NCI-H226 (cell line): ENCODE measurements around the gene WDR77.
A peak's percentile ranks its signal among the peaks of the same experiment; 100 is the strongest.

Experiments
- DNase-seq: peaks from one replicate; pipeline ENCODE4 v3.0.0-alpha.2; 2015

Gene WDR77

GRCh38 chr1:111424281-111424680 is 24.8 kb downstream of the WDR77 start:
- no peak for DNase-seq

DNA sequence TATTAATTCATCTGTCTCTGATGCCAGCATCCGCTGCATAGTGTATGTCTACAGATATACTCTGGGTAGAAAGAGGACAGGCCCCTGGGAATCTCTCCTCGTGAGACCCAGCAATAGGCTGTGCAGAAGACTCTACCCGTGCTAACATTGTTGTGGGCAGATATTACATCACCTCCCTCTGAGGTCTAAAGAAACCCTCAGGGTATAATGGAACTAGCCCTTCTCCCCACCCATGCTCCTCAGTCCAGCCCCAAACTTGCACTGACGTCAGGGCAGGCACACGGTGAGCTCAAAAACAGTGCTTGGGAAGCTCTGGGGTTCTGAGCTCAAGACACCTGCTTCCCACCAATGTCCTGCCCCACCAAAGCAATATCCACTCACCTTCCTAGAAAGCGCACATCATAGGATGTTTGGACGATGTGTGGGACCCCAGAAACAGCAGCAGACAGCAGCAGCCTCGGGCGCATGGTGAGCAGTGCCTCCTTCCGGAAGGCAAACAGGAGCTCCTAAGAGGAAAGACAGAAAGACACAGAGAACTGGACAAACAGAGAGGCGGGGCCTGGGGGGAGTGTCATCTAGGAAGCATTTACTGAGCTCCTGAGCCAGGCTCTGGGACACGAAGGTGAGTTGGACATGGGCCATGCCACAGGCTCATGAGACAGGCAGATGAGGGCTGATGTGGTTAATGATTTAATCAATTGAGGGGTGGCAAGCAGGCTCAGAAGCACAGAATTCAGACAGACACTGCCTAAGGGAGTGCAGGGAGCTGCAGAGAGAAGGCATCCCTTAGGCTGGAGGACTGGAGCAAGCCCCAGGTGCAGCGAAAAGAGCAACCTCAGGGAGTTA is 26.3 kb downstream of the WDR77 start:
- DNase-seq = peak; percentile 26

DNA sequence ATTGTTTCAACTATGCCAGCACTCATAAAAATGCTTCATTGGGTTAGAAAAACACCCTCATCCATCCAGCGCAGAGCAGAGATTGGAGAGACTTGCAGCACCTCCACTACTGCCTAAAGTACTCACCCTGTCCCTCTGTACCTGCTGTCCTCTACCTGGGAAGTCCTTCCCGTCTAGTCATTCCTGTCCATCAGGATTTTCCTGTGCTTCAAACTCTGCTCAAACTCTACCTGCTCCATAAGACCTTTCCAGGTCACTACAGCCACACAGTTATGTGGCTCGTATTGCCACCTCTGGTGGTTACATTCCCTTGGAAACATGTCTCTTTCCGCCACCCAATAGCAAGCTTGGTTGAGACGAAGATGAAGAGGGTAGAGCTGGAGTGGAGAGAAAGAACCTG is 28.7 kb downstream of the WDR77 start:
- no peak for DNase-seq

DNA sequence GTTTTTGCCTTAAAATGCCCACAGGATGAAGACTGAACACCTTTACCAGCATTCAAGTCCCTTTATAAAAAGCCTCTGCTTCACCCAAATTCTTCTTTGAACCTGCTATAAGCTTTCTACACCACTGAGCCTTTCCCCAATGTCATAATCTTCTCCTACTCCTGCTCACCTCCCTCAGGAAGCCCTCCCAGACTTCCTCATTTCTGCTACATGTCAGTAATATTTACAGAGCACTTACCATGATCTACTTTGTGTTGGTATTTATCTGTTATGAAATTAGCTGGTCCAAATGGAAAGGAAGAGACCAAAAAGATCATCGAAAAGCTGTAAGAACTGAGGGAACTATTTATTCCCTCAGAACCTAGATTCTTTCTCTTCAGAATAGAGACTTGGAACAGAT is 30.0 kb downstream of the WDR77 start:
- DNase-seq = no peak

- DNase-seq = no peak
Measured at GRCh38 chr1:111417755-111418154, 31.3 kb downstream of the WDR77 start.

GRCh38 chr1:111415461-111415860 is 33.6 kb downstream of the WDR77 start:
- DNase-seq = no peak

- no peak for DNase-seq
Measured at GRCh38 chr1:111414756-111415155, 34.3 kb downstream of the WDR77 start.

GRCh38 chr1:111412839-111413238 is 36.2 kb downstream of the WDR77 start:
- DNase-seq = no peak

DNA sequence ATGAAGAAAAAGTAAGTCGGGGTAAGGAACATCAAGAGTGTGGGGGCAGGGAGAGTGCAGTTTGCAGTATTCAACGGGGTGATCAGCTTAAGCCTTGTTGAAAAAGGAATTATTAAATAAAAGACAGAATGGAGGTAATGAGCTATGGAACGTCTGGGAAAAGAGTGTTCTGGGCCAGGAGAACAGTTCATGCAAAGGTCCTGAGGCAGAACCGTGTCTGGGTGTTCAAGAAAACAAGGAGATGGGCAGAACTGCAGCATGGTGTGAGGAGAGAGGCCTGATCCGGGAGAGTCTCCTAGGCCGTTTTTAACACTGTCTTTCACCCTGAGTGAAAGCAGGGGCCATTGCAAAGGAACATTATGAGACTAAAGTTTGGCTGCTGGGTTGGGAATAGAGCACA is 41.8 kb downstream of the WDR77 start:
- no peak for DNase-seq

DNA sequence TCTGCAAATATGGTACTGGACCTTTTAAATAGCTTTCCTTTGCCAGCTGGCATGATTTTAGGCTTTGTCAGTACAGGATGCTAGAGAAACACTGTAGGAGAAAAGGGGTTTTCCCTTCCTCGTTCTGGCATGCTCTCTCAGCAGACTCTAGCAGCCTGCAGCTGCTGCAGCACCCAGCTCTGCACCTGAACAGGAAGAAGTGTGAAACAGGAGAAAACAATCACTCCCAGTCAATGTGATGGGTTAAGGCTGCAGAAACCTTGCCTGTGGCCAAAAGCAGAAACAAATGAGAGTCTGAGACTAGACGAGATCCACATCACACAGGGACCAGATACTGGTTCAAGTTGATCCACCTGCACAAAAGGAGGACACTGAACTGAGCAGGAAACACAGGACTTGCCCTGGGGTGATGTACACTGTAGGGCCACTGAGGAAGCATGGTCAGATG is 42.7 kb downstream of the WDR77 start:
- peak; percentile 70 for DNase-seq

- DNase-seq = no peak
Measured at GRCh38 chr1:111404588-111404987, 44.5 kb downstream of the WDR77 start.

GRCh38 chr1:111402083-111402482 is 47.0 kb downstream of the WDR77 start:
- no peak for DNase-seq

DNA sequence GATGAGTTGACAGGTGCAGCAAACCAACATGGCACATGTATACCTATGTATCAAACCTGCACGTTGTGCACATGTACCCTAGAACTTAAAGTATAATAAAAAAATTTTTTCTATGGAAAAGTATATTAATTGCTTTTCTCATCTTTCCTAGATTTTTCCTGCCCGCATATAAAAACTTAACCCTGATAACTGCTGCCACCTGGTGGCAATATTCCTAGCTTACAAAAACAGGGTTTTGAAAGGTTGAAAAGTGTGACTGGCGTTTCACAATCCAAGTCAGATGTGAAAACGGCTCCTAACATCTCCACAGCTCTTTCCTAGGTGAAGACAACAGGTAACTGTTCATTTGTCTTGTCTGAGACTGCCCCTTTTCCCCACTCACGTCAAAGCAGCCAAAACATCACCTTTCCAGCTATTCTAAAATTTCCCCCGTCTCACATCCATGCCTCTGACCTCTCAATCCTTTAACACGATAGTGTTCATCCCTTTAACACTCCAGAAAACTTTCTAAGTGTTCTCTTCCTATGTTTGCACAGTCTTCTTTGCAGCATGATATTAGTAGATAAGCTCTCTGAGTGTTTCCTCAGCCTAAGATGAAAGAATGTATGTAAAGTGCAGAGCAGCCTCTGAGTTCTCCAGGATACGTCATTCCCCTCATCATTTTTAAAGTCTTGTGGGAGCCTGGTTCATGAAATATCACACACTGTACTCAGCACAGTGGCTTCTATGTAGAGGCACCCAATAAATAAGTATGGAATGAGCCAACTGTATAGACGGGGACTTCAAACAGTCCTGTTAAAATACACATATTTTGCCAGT is 49.1 kb downstream of the WDR77 start:
- DNase-seq = peak; percentile 7

DNA sequence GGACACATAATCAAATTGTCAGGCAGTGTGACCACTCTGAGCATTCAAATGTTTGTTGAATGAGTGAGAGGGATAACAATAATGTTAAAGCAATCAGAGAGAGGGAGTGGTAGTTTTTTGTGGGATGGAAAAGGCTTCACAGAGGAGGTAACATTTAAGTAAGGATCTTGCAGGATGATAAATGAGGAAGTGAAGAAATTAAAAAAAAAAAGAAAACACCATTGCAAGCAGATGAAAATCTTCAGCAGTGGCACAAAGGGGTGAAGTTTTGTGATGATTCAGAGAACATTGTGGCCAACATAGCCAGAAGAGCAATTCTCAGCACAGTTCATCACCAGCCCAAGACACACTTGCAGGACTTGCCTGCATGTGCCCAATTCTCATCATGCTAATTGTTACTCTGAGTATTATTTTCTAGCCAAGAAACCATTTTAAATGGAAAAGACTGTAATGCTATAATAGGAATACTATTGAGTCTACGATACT is 56.6 kb downstream of the WDR77 start:
- DNase-seq = no peak

- DNase-seq = no peak
Measured at GRCh38 chr1:111392042-111392441, 57.0 kb downstream of the WDR77 start.
